ENCODE measurements around the gene RNASEL. TPM values are rescaled to one million over a fixed set of nuclear protein-coding genes. Genes with fewer than 3 reads are reported as not detected.
A peak's percentile ranks its signal among the peaks of the same experiment; 100 is the strongest.

The RNASEL gene
- total RNA-seq, 1 donor from 2014 or later = 6.2 TPM

- Histone ChIP-seq H3K9ac (no peak overlapping the region), H2AFZ (replicated peaks) (no peak overlapping the region), H3K27ac (no peak overlapping the region), H3K4me1 (peaks cover 25% of the 10 kb centered on the region), H3K9me3 (ENCODE audit: low read depth) (no peaks in the 10 kb centered on the region), H3K4me2 (no peak overlapping the region), H4K20me1 (ENCODE audit: low read depth) (no peaks in the 10 kb centered on the region), H3K79me2 (ENCODE audit: low read depth) (no peaks in the 10 kb centered on the region), H3F3A (ENCODE audit: low read depth) (peaks cover 15% of the 10 kb centered on the region), H3K27me3 (peaks cover 21% of the 10 kb centered on the region), H3K36me3 (no peaks in the 10 kb centered on the region), H3K4me3 (no peak overlapping the region)
- no peak for TF ChIP-seq EZH2 (IDR thresholded peaks at IDR 0.05)
- TF ChIP-seq CTCF (IDR thresholded peaks at IDR 0.05) = no peak
- TF ChIP-seq EZH2phosphoT487 (IDR thresholded peaks at IDR 0.05) = no peak
- Mint-ChIP-seq H3K4me1 (peaks cover 14% of the 10 kb centered on the region), H3K9me3 (no peaks in the 10 kb centered on the region), H3K27me3 (ENCODE audit: insufficient read depth, low read depth) (peaks cover 6% of the 10 kb centered on the region), H3K36me3 (no peaks in the 10 kb centered on the region), H3K27ac (no peak overlapping the region), H3K4me3 (no peak overlapping the region)
- DNase-seq (ENCODE audit: low spot score) = no peak
Observed at GRCh38 chr1:182600036-182600713, 11.1 kb upstream of the RNASEL start.

GRCh38 chr1:182599339-182599738 is 10.3 kb upstream of the RNASEL start:
- Histone ChIP-seq H3K4me1 (peaks cover 25% of the 10 kb centered on the region), H3K4me2 (no peak overlapping the region), H4K20me1 (ENCODE audit: low read depth) (no peaks in the 10 kb centered on the region), H3K36me3 (no peaks in the 10 kb centered on the region), H3K4me3 (no peak overlapping the region), H3K27me3 (peaks cover 14% of the 10 kb centered on the region), H3K27ac (no peak overlapping the region), H3K9ac (no peak overlapping the region), H2AFZ (replicated peaks) (no peak overlapping the region), H3K79me2 (ENCODE audit: low read depth) (no peaks in the 10 kb centered on the region), H3F3A (ENCODE audit: low read depth) (peaks cover 15% of the 10 kb centered on the region), H3K9me3 (ENCODE audit: low read depth) (no peaks in the 10 kb centered on the region)
- peaks cover 2% of the 10 kb centered on the region for H3K27me3 Mint-ChIP-seq (ENCODE audit: insufficient read depth, low read depth)
- H3K9me3 Mint-ChIP-seq = no peaks in the 10 kb centered on the region
- DNase-seq (ENCODE audit: low spot score) = peak; percentile 60
- H3K36me3 Mint-ChIP-seq = no peaks in the 10 kb centered on the region
- H3K4me3 Mint-ChIP-seq = no peak overlapping the region
- TF ChIP-seq EZH2phosphoT487 (IDR thresholded peaks at IDR 0.05) = no peak
- TF ChIP-seq CTCF (IDR thresholded peaks at IDR 0.05) = peak; percentile 61
- TF ChIP-seq EZH2 (IDR thresholded peaks at IDR 0.05) = no peak
- no peak overlapping the region for H3K27ac Mint-ChIP-seq
- H3K4me1 Mint-ChIP-seq = peaks cover 9% of the 10 kb centered on the region

GRCh38 chr1:182598296-182598695 is 9.2 kb upstream of the RNASEL start:
- H3K9me3 ChIP-seq (ENCODE audit: low read depth) = no peaks in the 10 kb centered on the region
- no peak for TF ChIP-seq CTCF (IDR thresholded peaks at IDR 0.05)
- no peak for TF ChIP-seq EZH2phosphoT487 (IDR thresholded peaks at IDR 0.05)
- no peak for TF ChIP-seq EZH2 (IDR thresholded peaks at IDR 0.05)
- peaks cover 6% of the 10 kb centered on the region for H3K27me3 ChIP-seq
- no peak overlapping the region for H3K4me3 ChIP-seq
- H3K4me1 ChIP-seq = peaks cover 17% of the 10 kb centered on the region
- H3F3A ChIP-seq (ENCODE audit: low read depth) = peaks cover 15% of the 10 kb centered on the region
- Mint-ChIP-seq H3K9me3 (no peaks in the 10 kb centered on the region), H3K4me1 (peaks cover 3% of the 10 kb centered on the region), H3K27ac (no peak overlapping the region), H3K4me3 (no peak overlapping the region), H3K36me3 (no peaks in the 10 kb centered on the region), H3K27me3 (ENCODE audit: insufficient read depth, low read depth) (peaks cover 2% of the 10 kb centered on the region)
- H3K4me2 ChIP-seq = no peak overlapping the region
- no peaks in the 10 kb centered on the region for H4K20me1 ChIP-seq (ENCODE audit: low read depth)
- no peak overlapping the region for H3K27ac ChIP-seq
- no peaks in the 10 kb centered on the region for H3K36me3 ChIP-seq
- H3K9ac ChIP-seq = no peak overlapping the region
- H2AFZ ChIP-seq (replicated peaks) = no peak overlapping the region
- H3K79me2 ChIP-seq (ENCODE audit: low read depth) = no peaks in the 10 kb centered on the region
- DNase-seq (ENCODE audit: low spot score) = no peak

All from neural progenitor cell (in vitro differentiated cells).